Nephron (organoid): ENCODE measurements around the gene RPL38.

Source experiments
- H3K27ac Mint-ChIP-seq, 3 experiments: 2 replicates each; pipeline ENCODE4 v1.8.0; 2020; ENCODE audit warnings: mixed read lengths in 3 of 3, mild to moderate bottlenecking in 2 of 3, moderate library complexity in 1 of 3
- H3K27me3 Mint-ChIP-seq: 2 replicates; pipeline ENCODE4 v1.8.0; 2021; ENCODE audit warnings: low read depth, mild to moderate bottlenecking, moderate library complexity, mixed read lengths
- H3K36me3 Mint-ChIP-seq: 2 replicates; pipeline ENCODE4 v1.8.0; 2020; ENCODE audit warnings: low read depth, mixed read lengths
- H3K4me1 Mint-ChIP-seq: 2 replicates; pipeline ENCODE4 v1.8.0; 2020; ENCODE audit warnings: mixed read lengths
- H3K4me3 Mint-ChIP-seq, 3 experiments: 2 replicates each; pipeline ENCODE4 v1.8.0; 2020; ENCODE audit warnings: mild to moderate bottlenecking in 3 of 3, mixed read lengths in 3 of 3, moderate library complexity in 2 of 3
- H3K9me3 Mint-ChIP-seq: 2 replicates; pipeline ENCODE4 v1.8.0; 2020; ENCODE audit warnings: mixed read lengths
- TF ChIP-seq, protein P1 (sequence below), 3 experiments: fragments of 200-600 bp; sonication (generic); IDR thresholded peaks; one replicate each; pipeline ENCODE4 v1.5.0; 2021; ENCODE audit warnings: antibody characterized with exemption in 3 of 3; ENCODE audit not compliant: unreplicated experiment in 3 of 3

Gene RPL38

GRCh38 chr17:74212913-74213791, 9.7 kb downstream of the RPL38 start, which contains the start of gene TTYH2:
Gene TTYH2, plus strand, starts transcription at chr17:74213571. Its CDS starts 17 bp downstream, at chr17:74213588.
- peaks cover 64% of the 10 kb centered on the region for H3K4me1 Mint-ChIP-seq
- H3K4me3 Mint-ChIP-seq: peak within 1 kb of the TSS; percentile 82 to 88 (median 87)
- TF ChIP-seq, protein P1, sequence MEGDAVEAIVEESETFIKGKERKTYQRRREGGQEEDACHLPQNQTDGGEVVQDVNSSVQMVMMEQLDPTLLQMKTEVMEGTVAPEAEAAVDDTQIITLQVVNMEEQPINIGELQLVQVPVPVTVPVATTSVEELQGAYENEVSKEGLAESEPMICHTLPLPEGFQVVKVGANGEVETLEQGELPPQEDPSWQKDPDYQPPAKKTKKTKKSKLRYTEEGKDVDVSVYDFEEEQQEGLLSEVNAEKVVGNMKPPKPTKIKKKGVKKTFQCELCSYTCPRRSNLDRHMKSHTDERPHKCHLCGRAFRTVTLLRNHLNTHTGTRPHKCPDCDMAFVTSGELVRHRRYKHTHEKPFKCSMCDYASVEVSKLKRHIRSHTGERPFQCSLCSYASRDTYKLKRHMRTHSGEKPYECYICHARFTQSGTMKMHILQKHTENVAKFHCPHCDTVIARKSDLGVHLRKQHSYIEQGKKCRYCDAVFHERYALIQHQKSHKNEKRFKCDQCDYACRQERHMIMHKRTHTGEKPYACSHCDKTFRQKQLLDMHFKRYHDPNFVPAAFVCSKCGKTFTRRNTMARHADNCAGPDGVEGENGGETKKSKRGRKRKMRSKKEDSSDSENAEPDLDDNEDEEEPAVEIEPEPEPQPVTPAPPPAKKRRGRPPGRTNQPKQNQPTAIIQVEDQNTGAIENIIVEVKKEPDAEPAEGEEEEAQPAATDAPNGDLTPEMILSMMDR (IDR thresholded peaks at IDR 0.05; ENCODE audit: unreplicated experiment in 3 of 3): peak in 2 of 3 experiments; percentile 20 to 28
- peaks cover 24% of the 10 kb centered on the region for H3K36me3 Mint-ChIP-seq
- H3K27me3 Mint-ChIP-seq: peaks cover 8% of the 10 kb centered on the region
- H3K9me3 Mint-ChIP-seq: no peaks in the 10 kb centered on the region
- peak within 1 kb of the TSS; percentile 57 to 88 (median 76) for H3K27ac Mint-ChIP-seq

- H3K27ac Mint-ChIP-seq: peak overlapping the region; percentile 55 to 75 (median 75)
- TF ChIP-seq, protein P1 (IDR thresholded peaks at IDR 0.05; ENCODE audit: unreplicated experiment in 3 of 3): no peak
- peaks cover 13% of the 10 kb centered on the region for H3K27me3 Mint-ChIP-seq
- peak overlapping the region; percentile 82 to 88 (median 87) for H3K4me3 Mint-ChIP-seq
- peaks cover 69% of the 10 kb centered on the region for H3K4me1 Mint-ChIP-seq
- no peaks in the 10 kb centered on the region for H3K9me3 Mint-ChIP-seq
- peaks cover 18% of the 10 kb centered on the region for H3K36me3 Mint-ChIP-seq
Observed at GRCh38 chr17:74213861-74214391, 10.4 kb downstream of the RPL38 start.

GRCh38 chr17:74214484-74215341, 11.2 kb downstream of the RPL38 start:
- Mint-ChIP-seq H3K4me3 (peak overlapping the region; percentile 82 to 88 (median 87)), H3K27me3 (peaks cover 13% of the 10 kb centered on the region), H3K4me1 (peaks cover 67% of the 10 kb centered on the region), H3K27ac (peak overlapping the region; percentile 55 to 75 (median 75)), H3K9me3 (no peaks in the 10 kb centered on the region), H3K36me3 (peaks cover 10% of the 10 kb centered on the region)
- TF ChIP-seq, protein P1 (IDR thresholded peaks at IDR 0.05; ENCODE audit: unreplicated experiment in 3 of 3): no peak

- Mint-ChIP-seq H3K9me3 (no peaks in the 10 kb centered on the region), H3K36me3 (peaks cover 4% of the 10 kb centered on the region), H3K4me3 (peak overlapping the region; percentile 82 to 88 (median 87)), H3K27me3 (peaks cover 13% of the 10 kb centered on the region), H3K27ac (peak overlapping the region; percentile 51 to 75 (median 52)), H3K4me1 (peaks cover 65% of the 10 kb centered on the region)
- TF ChIP-seq, protein P1 (IDR thresholded peaks at IDR 0.05; ENCODE audit: unreplicated experiment in 3 of 3): no peak
Observed at GRCh38 chr17:74215342-74215727, 11.9 kb downstream of the RPL38 start.

DNA sequence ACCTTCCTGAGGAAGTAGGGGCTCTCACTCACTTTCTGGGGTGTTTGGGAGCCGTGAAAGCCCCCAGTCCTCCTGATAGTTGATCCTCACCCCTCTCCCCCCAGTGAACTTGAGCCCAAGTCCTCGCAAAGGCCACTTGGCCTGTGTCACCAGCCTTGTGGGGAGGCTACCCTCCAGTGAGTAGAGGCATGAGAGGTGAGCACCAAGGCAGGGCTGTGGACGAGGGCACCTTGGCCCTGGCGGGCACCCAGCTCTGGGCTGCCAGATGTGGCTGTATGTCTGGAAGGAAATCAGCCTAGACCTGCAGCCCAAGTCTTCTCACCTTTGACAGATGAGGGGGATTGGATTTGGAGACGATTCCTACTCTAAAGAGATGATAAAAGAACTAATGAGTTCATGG, 13.0 kb downstream of the RPL38 start:
- H3K36me3 Mint-ChIP-seq: no peaks in the 10 kb centered on the region
- peaks cover 13% of the 10 kb centered on the region for H3K27me3 Mint-ChIP-seq
- H3K4me3 Mint-ChIP-seq: peak overlapping the region in 2 of 3 experiments; percentile 41 to 87
- H3K27ac Mint-ChIP-seq: peak overlapping the region; percentile 33 to 69 (median 41)
- peaks cover 59% of the 10 kb centered on the region for H3K4me1 Mint-ChIP-seq
- H3K9me3 Mint-ChIP-seq: no peaks in the 10 kb centered on the region
- TF ChIP-seq, protein P1 (IDR thresholded peaks at IDR 0.05; ENCODE audit: unreplicated experiment in 3 of 3): no peak
